MCF 10A (cell line): ENCODE measurements around the gene TRPT1. TPM values are rescaled to one million over a fixed set of nuclear protein-coding genes. Genes with fewer than 3 reads are reported as not detected.

Source experiments
- BruUV-seq: library from RNA; stranded (reverse); fragments of 400-500 nt; replicated peaks from 2 replicates; lab custom pipeline; 2021; lab: Mats Ljungman, UMichigan
- CTCF ChIA-PET: fragments of 300-600 bp; sonication (Branson Sonifier 250); formaldehyde crosslinking; extraction: SDS; loops from one replicate; lab custom pipeline; 2021; ENCODE audit warnings: antibody characterized with exemption, inconsistent platforms; lab: Yijun Ruan, JAX
- POLR2A ChIA-PET: fragments of 300-600, 350-650 bp; sonication (Branson Sonifier 250); formaldehyde crosslinking; extraction: SDS; loops from one replicate; lab custom pipeline; 2020; ENCODE audit warnings: antibody characterized with exemption, inconsistent platforms; lab: Yijun Ruan, JAX
- DNase-seq: peaks from one replicate; pipeline ENCODE4 v3.0.0-alpha.2; 2018; ENCODE audit not compliant: unreplicated experiment
- H3K27ac Mint-ChIP-seq: one replicate; pipeline ENCODE4 v1.8.0; 2022; ENCODE audit warnings: mild to moderate bottlenecking, low read depth, mixed read lengths; ENCODE audit not compliant: unreplicated experiment
- H3K27me3 Mint-ChIP-seq: one replicate; pipeline ENCODE4 v1.8.0; 2022; ENCODE audit warnings: mixed read lengths; ENCODE audit not compliant: insufficient read depth, unreplicated experiment
- H3K36me3 Mint-ChIP-seq: one replicate; pipeline ENCODE4 v1.8.0; 2022; ENCODE audit warnings: mild to moderate bottlenecking, moderate library complexity, mixed read lengths; ENCODE audit not compliant: insufficient read depth, unreplicated experiment
- H3K4me1 Mint-ChIP-seq: one replicate; pipeline ENCODE4 v1.8.0; 2022; ENCODE audit warnings: mixed read lengths; ENCODE audit not compliant: insufficient read depth, unreplicated experiment
- H3K4me3 Mint-ChIP-seq: one replicate; pipeline ENCODE4 v1.8.0; 2022; ENCODE audit warnings: mild to moderate bottlenecking, moderate library complexity, mixed read lengths; ENCODE audit not compliant: unreplicated experiment
- H3K9me3 Mint-ChIP-seq: one replicate; pipeline ENCODE4 v1.8.0; 2022; ENCODE audit warnings: mixed read lengths; ENCODE audit not compliant: unreplicated experiment
- CTCF ChIP-seq: fragments of 200-600 bp; IDR thresholded peaks from one replicate; pipeline ENCODE4 v1.8.0; 2022; ENCODE audit warnings: antibody characterized with exemption, mild to moderate bottlenecking; ENCODE audit not compliant: unreplicated experiment
- intact Hi-C: fragments of 100-400 bp; cut with micrococcal nuclease; formaldehyde crosslinking; loops from 2 replicates; pipeline ENCODE4 v1.14.1; 2022
- total RNA-seq: library from RNA; stranded (reverse); gene quantifications from 2 replicates; pipeline ENCODE4 v1.2.3, GENCODE V29; 2022

TRPT1 gene
- total RNA-seq, 1 experiment from 2014 or later: 31.3 TPM

- Mint-ChIP-seq H3K27me3 (no peaks in the 10 kb centered on the region), H3K27ac (no peak overlapping the region), H3K36me3 (peaks cover 50% of the 10 kb centered on the region), H3K4me1 (peaks cover 6% of the 10 kb centered on the region), H3K4me3 (no peak overlapping the region), H3K9me3 (no peaks in the 10 kb centered on the region)
- BruUV-seq: no TSS peak
- TF ChIP-seq CTCF: no peak
- ChIA-PET CTCF (interaction anchor here (1.1 kb wide), 1 partner anchor 95 kb away, joined by 4 read pairs; no protein-coding TSS in a partner anchor), POLR2A (interaction anchor here (1.7 kb wide), 1 partner anchor 10 kb away, joined by 6 read pairs; no protein-coding TSS in a partner anchor)
- intact Hi-C loops: no loop called here
- DNase-seq: no peak
These were observed 34.2 kb upstream of the TRPT1 start for GRCh38 chr11:64260147-64260708.

- CTCF ChIA-PET: interaction anchor here (1.1 kb wide), 1 partner anchor 95 kb away, joined by 4 read pairs; no protein-coding TSS in a partner anchor
- POLR2A ChIA-PET: interaction anchor here (1.2 kb wide), 1 partner anchor 9 kb away, joined by 3 read pairs; no protein-coding TSS in a partner anchor
- intact Hi-C loops: no loop called here
- no peak for DNase-seq
- no peaks in the 10 kb centered on the region for H3K27me3 Mint-ChIP-seq
- no peak overlapping the region for H3K4me3 Mint-ChIP-seq
- TF ChIP-seq CTCF: no peak
- peaks cover 6% of the 10 kb centered on the region for H3K4me1 Mint-ChIP-seq
- no TSS peak for BruUV-seq
- no peaks in the 10 kb centered on the region for H3K9me3 Mint-ChIP-seq
- H3K36me3 Mint-ChIP-seq: peaks cover 44% of the 10 kb centered on the region
- peak overlapping the region; percentile 3 for H3K27ac Mint-ChIP-seq
These were observed 33.6 kb upstream of the TRPT1 start for GRCh38 chr11:64259533-64260067.

- peak overlapping the region; percentile 3 for H3K27ac Mint-ChIP-seq
- H3K4me1 Mint-ChIP-seq: peaks cover 6% of the 10 kb centered on the region
- BruUV-seq: no TSS peak
- TF ChIP-seq CTCF: no peak
- peaks cover 38% of the 10 kb centered on the region for H3K36me3 Mint-ChIP-seq
- no peak overlapping the region for H3K4me3 Mint-ChIP-seq
- no peaks in the 10 kb centered on the region for H3K9me3 Mint-ChIP-seq
- DNase-seq: no peak
- intact Hi-C loops: no loop called here
- POLR2A ChIA-PET: interaction anchor here (1.2 kb wide), 1 partner anchor 9 kb away, joined by 3 read pairs; no protein-coding TSS in a partner anchor
- H3K27me3 Mint-ChIP-seq: no peaks in the 10 kb centered on the region
- CTCF ChIA-PET: interaction anchor here (0.9 to 1.1 kb wide), 2 partner anchors 32 to 96 kb away, joined by 4 read pairs; no protein-coding TSS in a partner anchor
These were observed 33.1 kb upstream of the TRPT1 start for GRCh38 chr11:64258946-64259532.

GRCh38 chr11:64258356-64258755, 32.4 kb upstream of the TRPT1 start:
- H3K27ac Mint-ChIP-seq: no peak overlapping the region
- peaks cover 36% of the 10 kb centered on the region for H3K36me3 Mint-ChIP-seq
- no peak for TF ChIP-seq CTCF
- BruUV-seq: no TSS peak
- no peaks in the 10 kb centered on the region for H3K9me3 Mint-ChIP-seq
- ChIA-PET CTCF (interaction anchor here (0.9 kb wide), 1 partner anchor 32 kb away, joined by 4 read pairs; no protein-coding TSS in a partner anchor), POLR2A (interaction anchor here (1.4 to 3.1 kb wide), 2 partner anchors 11 to 26 kb away, joined by 4 to 10 read pairs; partner anchors contain the start of gene BAD)
- H3K27me3 Mint-ChIP-seq: no peaks in the 10 kb centered on the region
- H3K4me1 Mint-ChIP-seq: peaks cover 6% of the 10 kb centered on the region
- no peak for DNase-seq
- intact Hi-C loops: no loop called here
- H3K4me3 Mint-ChIP-seq: no peak overlapping the region
